HT-29 (cell line): ENCODE data around the gene BAIAP3. TPM values are rescaled to one million over a fixed set of nuclear protein-coding genes. Genes with fewer than 3 reads are reported as not detected.
A peak's percentile ranks its signal among the peaks of the same experiment; 100 is the strongest.

Source experiments
- DNase-seq: peaks from one replicate; pipeline ENCODE4 v3.0.0-alpha.2; 2015; ENCODE audit warnings: low spot score
- total RNA-seq: library from RNA; depleted of rRNA; stranded (reverse); fragments of >200 nt; shearing (Covaris generic); gene quantifications from 2 replicates; pipeline ENCODE4 v1.2.3, GENCODE V29; 2014

Gene BAIAP3
- total RNA-seq, 1 experiment from 2014 or later = 8.2 TPM

GRCh38 chr16:1299868-1300203 is 33.6 kb upstream of the BAIAP3 start:
- no peak for DNase-seq

- DNase-seq = peak; percentile 66
Measured at GRCh38 chr16:1300664-1301476, 32.6 kb upstream of the BAIAP3 start.

- DNase-seq = no peak
Measured at GRCh38 chr16:1301562-1301961, 31.9 kb upstream of the BAIAP3 start.

GRCh38 chr16:1305823-1306222 is 27.6 kb upstream of the BAIAP3 start:
- no peak for DNase-seq

GRCh38 chr16:1306334-1306733 is 27.1 kb upstream of the BAIAP3 start:
- DNase-seq = no peak

GRCh38 chr16:1308036-1308976 is 25.1 kb upstream of the BAIAP3 start:
- DNase-seq = no peak

GRCh38 chr16:1308977-1309885 is 24.2 kb upstream of the BAIAP3 start, which contains the start of gene UBE2I:
Gene UBE2I (plus strand): TSS chr16:1309636. CDS start chr16:1314031, 4,395 bp downstream.
- DNase-seq = peak; percentile 96

- DNase-seq = no peak
Measured at GRCh38 chr16:1309888-1310831, 23.3 kb upstream of the BAIAP3 start.

GRCh38 chr16:1310832-1311200 is 22.6 kb upstream of the BAIAP3 start:
- no peak for DNase-seq

- no peak for DNase-seq
Measured at GRCh38 chr16:1311212-1311737, 22.2 kb upstream of the BAIAP3 start.

GRCh38 chr16:1311738-1312466 is 21.5 kb upstream of the BAIAP3 start:
- no peak for DNase-seq

GRCh38 chr16:1312467-1312816 is 21.0 kb upstream of the BAIAP3 start:
- DNase-seq = no peak

GRCh38 chr16:1312903-1313302 is 20.5 kb upstream of the BAIAP3 start:
- DNase-seq = no peak

- no peak for DNase-seq
Measured at GRCh38 chr16:1313721-1314369, 19.6 kb upstream of the BAIAP3 start.

GRCh38 chr16:1314399-1315068 is 18.9 kb upstream of the BAIAP3 start:
- no peak for DNase-seq

- DNase-seq = no peak
Measured at GRCh38 chr16:1315081-1316032, 18.1 kb upstream of the BAIAP3 start.

GRCh38 chr16:1316033-1316405 is 17.4 kb upstream of the BAIAP3 start:
- no peak for DNase-seq
